Mammary epithelial cell (primary cell): ENCODE measurements around the gene CFAP61.

Experiments
- EZH2 ChIP-seq: IDR thresholded peaks from 2 replicates; pipeline ENCODE4 v1.6.1; 2012; ENCODE audit warnings: low read length, inconsistent platforms, borderline replicate concordance
- TF ChIP-seq, protein P1 (sequence below), 2 donors: IDR thresholded peaks in 1 of 2; conservative IDR thresholded peaks in 1 of 2; 2 replicates each; pipeline ENCODE4 v1.5.1; 2011 to 2012; ENCODE audit warnings: inconsistent platforms in 2 of 2, low read length in 2 of 2, mild to moderate bottlenecking in 2 of 2, control low read depth in 1 of 2, low read depth in 1 of 2; ENCODE audit not compliant: insufficient read depth in 1 of 2; ENCODE audit errors: extremely low read depth in 1 of 2

DNA sequence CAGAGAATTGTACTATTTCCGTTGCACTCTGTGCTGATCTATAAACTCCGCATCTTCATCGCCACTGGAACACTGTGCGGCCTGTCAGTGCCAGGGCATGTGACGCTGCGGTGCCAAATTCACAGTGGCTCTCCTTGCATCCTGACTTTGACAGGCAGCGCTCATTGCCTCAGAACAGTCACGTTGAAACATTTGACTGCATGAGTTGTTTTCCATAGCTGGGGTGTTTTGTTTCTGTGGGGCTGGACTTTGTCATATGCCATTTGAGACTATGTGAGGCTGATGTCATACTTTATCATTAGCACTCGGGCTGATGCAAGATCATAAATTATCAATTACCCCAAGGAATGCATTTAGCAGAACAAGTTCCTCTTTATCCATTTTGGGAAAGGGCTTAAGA is 32.7 kb downstream of the CFAP61 start:
- TF ChIP-seq, protein P1, sequence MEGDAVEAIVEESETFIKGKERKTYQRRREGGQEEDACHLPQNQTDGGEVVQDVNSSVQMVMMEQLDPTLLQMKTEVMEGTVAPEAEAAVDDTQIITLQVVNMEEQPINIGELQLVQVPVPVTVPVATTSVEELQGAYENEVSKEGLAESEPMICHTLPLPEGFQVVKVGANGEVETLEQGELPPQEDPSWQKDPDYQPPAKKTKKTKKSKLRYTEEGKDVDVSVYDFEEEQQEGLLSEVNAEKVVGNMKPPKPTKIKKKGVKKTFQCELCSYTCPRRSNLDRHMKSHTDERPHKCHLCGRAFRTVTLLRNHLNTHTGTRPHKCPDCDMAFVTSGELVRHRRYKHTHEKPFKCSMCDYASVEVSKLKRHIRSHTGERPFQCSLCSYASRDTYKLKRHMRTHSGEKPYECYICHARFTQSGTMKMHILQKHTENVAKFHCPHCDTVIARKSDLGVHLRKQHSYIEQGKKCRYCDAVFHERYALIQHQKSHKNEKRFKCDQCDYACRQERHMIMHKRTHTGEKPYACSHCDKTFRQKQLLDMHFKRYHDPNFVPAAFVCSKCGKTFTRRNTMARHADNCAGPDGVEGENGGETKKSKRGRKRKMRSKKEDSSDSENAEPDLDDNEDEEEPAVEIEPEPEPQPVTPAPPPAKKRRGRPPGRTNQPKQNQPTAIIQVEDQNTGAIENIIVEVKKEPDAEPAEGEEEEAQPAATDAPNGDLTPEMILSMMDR (conservative IDR thresholded peaks at IDR 0.05 in 1 of 2, IDR thresholded peaks at IDR 0.05 in 1 of 2; ENCODE audit: extremely low read depth in 1 of 2, insufficient read depth in 1 of 2, low read depth in 1 of 2, low read length in 2 of 2) = no peak
- no peak for TF ChIP-seq EZH2
